AG10803 (cell line): ENCODE measurements around the gene MYO7B.

Source experiments
- DNase-seq: peaks from one replicate; pipeline ENCODE4 v3.0.0; 2010; ENCODE audit warnings: low read depth
- H3K4me3 ChIP-seq: 2 replicates; pipeline ENCODE4 v1.5.1; 2011; ENCODE audit warnings: mild to moderate bottlenecking, low read length, control low read depth
- CTCF ChIP-seq: conservative IDR thresholded peaks from 2 replicates; pipeline ENCODE4 v1.5.1; 2011; ENCODE audit warnings: mild to moderate bottlenecking, low read length, control low read depth, inconsistent platforms

Gene MYO7B

DNA sequence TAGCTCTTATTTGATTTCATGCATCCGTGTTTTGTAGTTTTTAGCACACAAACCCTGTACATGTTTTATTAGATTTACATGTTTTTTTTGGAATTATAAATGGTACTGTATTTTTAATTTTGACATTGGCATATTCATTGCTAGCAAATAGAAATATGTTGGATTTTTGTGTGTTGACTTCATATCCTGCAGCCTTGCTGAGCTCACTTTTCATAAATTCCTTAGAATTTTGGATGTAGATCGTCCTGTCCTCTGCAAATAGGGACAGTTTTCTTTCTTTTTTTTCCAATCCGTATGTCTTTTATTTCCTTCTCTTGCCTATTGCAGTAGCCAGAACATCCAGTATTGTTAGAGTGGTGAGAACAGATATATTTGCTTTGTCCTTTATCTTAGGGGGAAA is 63.7 kb downstream of the MYO7B start:
- DNase-seq, result peak; percentile 44
- no peak overlapping the region for H3K4me3 ChIP-seq
- TF ChIP-seq CTCF, result no peak

- no peak overlapping the region for H3K4me3 ChIP-seq
- no peak for DNase-seq
- no peak for TF ChIP-seq CTCF
Observed at GRCh38 chr2:127604986-127605385, 69.5 kb downstream of the MYO7B start.

DNA sequence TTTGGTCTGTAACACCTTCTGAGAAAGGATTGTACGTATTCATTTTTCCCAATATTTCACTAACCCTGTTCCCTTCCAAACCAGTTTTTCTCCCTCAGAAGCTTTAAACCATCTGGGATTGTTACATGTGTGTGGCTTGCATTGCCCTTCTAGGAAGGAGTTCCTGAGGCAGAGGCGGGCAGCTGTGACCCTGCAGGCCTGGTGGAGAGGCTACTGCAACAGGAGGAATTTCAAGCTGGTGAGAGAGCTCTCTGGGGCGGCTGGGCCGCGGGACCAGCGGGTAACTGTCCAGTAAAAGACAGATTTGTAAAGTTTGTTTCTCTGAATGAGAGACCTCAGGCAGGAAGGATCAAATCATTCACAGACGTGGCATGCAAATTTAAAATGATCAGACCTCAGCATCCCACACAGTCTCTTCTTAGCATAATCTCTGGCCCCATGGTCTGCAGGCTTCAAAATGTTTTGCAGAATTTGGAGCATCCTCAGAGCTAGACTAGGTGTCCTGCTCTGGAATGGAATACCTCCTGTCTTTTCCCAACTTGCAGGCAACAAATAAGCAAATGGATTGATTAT is 70.3 kb downstream of the MYO7B start:
- TF ChIP-seq CTCF, result no peak
- no peak for DNase-seq

DNA sequence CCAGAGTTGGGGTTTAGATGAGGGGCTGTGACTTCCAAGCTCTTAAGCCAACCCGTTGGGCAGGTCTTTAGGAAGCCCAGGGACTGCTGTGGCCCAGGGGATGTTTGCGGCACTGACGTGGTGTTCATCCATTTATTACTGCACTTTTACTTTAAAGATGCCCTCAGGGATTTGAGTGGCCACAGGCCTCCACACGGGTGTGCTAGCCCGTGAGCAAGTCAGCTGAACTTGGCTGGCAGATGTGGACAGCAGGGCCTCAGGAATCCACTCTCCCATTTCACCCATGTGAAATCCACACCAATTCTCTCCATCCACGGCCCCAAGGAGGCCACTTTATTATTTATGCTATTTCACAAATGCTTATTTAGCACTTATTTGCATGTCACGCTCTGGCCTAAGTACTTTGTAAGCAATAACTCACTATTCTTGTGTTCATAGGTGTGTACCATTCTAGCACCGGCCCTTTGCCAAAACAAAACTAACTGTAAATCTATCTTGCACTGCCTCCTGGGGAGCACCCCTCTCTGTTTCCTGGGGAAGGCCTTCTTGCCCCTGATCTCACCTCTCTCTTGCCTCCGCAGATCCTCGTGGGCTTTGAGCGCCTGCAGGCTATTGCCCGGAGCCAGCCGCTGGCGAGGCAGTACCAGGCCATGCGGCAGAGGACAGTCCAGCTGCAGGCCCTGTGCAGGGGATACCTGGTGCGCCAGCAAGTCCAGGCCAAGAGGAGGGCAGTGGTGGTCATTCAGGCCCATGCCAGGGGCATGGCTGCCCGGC is 71.3 kb downstream of the MYO7B start:
- TF ChIP-seq CTCF, result no peak
- DNase-seq, result no peak

More for the DNA sequence above, 70.3 kb downstream of the MYO7B start:
- H3K4me3 ChIP-seq, result no peak overlapping the region

GRCh38 chr2:127607399-127607908 is 72.0 kb downstream of the MYO7B start:
- no peak for DNase-seq
- no peak overlapping the region for H3K4me3 ChIP-seq
- TF ChIP-seq CTCF, result no peak

More for the DNA sequence above, 71.3 kb downstream of the MYO7B start:
- H3K4me3 ChIP-seq, result no peak overlapping the region

DNA sequence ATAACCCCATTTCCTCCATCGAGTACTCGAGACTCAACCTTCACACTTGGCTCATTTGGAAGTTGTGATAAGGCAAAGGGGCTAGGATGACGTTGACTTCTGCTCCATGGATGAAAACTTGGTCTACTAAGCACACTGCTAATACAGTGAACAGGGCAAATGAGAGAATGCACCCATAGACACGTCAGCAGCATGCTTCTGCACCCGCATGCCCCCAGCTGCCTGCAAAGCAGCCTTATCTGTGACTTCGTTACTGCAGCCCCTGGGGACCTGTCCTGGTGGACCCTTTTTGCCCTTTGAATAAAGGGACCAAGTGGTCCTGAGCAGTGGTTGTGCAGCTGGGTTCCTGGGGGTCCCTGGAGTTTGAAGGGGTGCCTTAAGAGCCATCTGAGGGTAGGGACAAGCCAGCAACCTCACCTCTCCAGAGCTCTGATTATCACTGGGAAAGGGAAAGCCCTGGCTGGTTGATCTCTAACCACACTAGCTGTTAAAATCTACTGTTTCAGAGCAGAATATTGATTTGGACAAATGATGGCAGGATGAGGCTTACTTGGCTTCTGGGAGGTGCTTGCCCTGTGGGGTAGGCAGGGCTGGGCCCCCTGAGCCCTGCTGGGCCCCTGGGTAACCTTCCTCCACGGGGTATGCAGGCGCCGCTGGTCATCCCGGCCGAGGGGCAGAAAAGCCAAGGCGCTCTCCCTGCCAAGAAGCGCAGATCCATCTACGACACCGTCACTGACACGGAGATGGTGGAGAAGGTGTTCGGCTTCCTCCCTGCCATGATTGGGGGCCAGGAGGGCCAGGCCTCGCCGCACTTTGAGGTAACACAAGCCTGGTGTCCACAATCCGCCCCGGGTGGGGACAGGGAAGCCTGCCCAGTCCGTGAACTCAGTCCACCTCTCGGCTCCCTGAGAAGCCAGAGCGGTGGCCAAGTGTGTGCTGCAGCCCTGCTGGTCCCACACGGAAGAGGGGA is 72.9 kb downstream of the MYO7B start:
- H3K4me3 ChIP-seq, result no peak overlapping the region
- no peak for DNase-seq
- no peak for TF ChIP-seq CTCF
